ENCODE results near the gene YTHDC2.

YTHDC2 gene

DNA sequence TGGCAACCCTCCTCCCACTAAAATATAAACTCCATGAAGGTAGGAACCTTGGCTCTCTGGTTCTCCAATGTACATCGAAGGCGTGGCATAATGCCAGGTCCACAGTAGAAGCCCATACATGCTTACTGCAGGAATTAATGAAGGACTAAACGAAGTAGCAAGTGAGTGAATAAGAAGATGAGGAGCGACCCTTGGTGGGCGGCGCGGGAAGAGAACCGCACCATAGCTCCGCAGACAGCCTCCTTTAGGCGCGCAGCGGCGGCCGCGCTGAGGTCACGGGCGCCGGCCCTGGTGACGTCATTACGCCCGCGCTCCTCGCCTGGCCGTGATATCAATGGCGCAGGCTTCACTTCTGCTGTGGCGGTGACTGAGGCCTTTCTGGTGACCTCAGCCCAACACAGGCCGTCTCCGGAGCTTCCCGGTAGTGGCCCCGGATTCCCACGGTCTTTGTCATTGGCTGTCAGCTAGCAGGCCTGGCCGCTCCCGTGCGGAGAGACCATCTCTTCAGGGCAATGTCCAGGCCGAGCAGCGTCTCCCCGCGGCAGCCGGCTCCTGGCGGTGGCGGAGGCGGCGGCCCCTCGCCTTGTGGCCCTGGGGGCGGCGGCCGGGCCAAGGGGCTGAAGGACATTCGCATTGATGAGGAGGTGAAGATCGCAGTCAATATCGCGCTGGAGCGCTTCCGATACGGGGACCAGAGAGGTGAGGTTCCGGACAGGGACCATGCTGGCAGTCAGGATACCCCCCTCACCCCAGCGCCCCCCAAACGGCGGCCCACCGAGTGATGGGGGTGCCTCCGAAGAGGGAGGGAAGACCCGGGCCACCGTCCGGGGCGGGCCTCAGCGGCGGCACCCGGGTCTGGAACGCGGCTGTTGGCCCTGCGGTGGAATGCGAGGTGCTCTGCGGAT is at the start of gene YTHDC2:
YTHDC2 (plus strand) TSS at position 311 of the 905 bp plus-strand sequence; CDS start at position 513, 202 bp downstream.
- 0 out of 22 replicates have a peak, but pooled peaks cover 0 to 7% (median 0%) of the 10 kb centered on the region in 11 experiments for H4K20me1 ChIP-seq
- H3K36me3 ChIP-seq: peaks cover 9 to 32% (median 21%) of the 10 kb centered on the region in 11 experiments; a peak in 21 of 22 replicates
- H3K4me1 ChIP-seq: peaks cover 10 to 31% (median 23%) of the 10 kb centered on the region in 10 experiments
- no peak for TF ChIP-seq Cebpa-rat (IDR thresholded peaks at IDR 0.05)
- H3K4me3 ChIP-seq: peak within 1 kb of the TSS; percentile 69 to 88 (median 81)
- peak within 1 kb of the TSS; percentile 87 to 96 (median 93) for H3K9ac ChIP-seq
- peak within 1 kb of the TSS; percentile 81 to 94 (median 90) for H3K27ac ChIP-seq
- H3K9me3 ChIP-seq (replicated peaks in 1 of 11): no peaks in the 10 kb centered on the region
- peaks cover 0 to 9% (median 0%) of the 10 kb centered on the region in 11 experiments; a peak in 3 of 22 replicates for H3K27me3 ChIP-seq
- H3K4me2 ChIP-seq: peak within 1 kb of the TSS; percentile 77 to 96 (median 89)

DNA sequence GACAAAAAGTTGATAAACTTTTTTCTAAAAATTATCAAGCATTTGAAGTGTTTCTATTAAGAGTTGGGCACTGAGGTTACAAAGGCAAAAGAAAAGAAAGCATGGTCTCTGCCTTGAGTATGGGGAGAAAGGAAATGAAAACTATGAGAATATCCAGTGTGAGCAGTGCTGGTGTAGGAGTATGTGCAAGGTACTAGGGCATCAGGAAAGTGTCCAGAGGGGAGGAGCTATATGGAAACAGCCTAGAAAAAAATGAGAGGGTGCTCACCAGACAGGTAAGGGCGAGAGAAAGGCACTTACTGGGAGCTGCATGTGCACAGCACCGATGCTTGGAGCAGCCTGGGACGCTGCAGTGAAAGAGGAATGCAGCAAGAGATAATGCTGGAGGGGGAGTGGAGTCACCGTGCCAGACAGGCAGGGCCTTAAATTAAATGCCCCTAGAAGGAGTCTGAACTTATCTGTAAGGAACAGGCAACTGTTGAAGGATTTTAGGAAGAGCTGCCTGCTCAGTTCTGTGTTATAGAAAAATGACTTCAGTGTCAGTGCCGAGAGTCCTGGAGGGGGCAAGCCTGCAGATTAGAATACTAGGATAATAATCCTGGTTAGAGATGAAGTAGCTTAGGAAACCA is 39.3 kb upstream of the YTHDC2 start:
- no peaks in the 10 kb centered on the region for H3K4me1 ChIP-seq
- H3K36me3 ChIP-seq: no peaks in the 10 kb centered on the region
- no peak overlapping the region for H3K27ac ChIP-seq
- H4K20me1 ChIP-seq: no peaks in the 10 kb centered on the region
- no peak for TF ChIP-seq Cebpa-rat (IDR thresholded peaks at IDR 0.05)
- H3K27me3 ChIP-seq: peaks cover 0 to 29% (median 0%) of the 10 kb centered on the region in 11 experiments; a peak in 4 of 22 replicates
- H3K9ac ChIP-seq: no peak overlapping the region
- peaks cover 10 to 18% (median 14%) of the 10 kb centered on the region in 11 experiments; a peak in 21 of 22 replicates for H3K9me3 ChIP-seq (replicated peaks in 1 of 11)
- no peak overlapping the region for H3K4me2 ChIP-seq
- H3K4me3 ChIP-seq: no peak overlapping the region

- Histone ChIP-seq H3K4me3 (no peak overlapping the region), H3K9me3 (replicated peaks in 1 of 11) (no peaks in the 10 kb centered on the region)
Observed at GRCh38 chr5:113478691-113479090, 34.8 kb upstream of the YTHDC2 start.

DNA sequence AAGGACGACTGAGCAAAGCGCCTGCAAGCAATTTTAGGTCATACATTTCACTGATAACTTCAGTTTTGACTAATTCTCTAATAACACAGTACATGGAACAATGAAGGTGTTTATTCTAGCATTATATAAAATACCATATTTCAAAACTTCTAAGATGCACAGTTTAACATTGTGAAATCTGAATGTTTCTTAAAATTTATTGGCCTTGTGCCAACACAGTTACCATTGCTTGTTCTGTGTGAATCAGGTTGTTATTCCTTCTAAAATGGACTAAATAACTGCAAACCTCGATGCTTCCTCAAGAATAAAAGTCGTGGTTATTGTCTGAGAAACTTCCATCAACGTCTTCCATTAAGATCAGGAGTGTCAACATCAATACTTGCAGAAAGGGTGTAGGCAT is 33.3 kb upstream of the YTHDC2 start:
- Histone ChIP-seq H3K27ac (no peak overlapping the region), H3K4me3 (no peak overlapping the region), H3K4me1 (no peaks in the 10 kb centered on the region), H3K4me2 (no peak overlapping the region), H3K9ac (no peak overlapping the region), H3K36me3 (no peaks in the 10 kb centered on the region), H4K20me1 (no peaks in the 10 kb centered on the region), H3K27me3 (peaks cover 0 to 71% (median 2%) of the 10 kb centered on the region in 11 experiments; a peak in 12 of 22 replicates), H3K9me3 (replicated peaks in 1 of 11) (no peaks in the 10 kb centered on the region)
- no peak for TF ChIP-seq Cebpa-rat (IDR thresholded peaks at IDR 0.05)

More at GRCh38 chr5:113478691-113479090, 34.8 kb upstream of the YTHDC2 start:
- H3K4me1 ChIP-seq: no peaks in the 10 kb centered on the region
- H3K27ac ChIP-seq: no peak overlapping the region
- no peak for TF ChIP-seq Cebpa-rat (IDR thresholded peaks at IDR 0.05)
- H3K9ac ChIP-seq: no peak overlapping the region
- H3K4me2 ChIP-seq: no peak overlapping the region
- no peaks in the 10 kb centered on the region for H4K20me1 ChIP-seq
- no peaks in the 10 kb centered on the region for H3K36me3 ChIP-seq
- peaks cover 0 to 62% (median 0%) of the 10 kb centered on the region in 11 experiments; a peak in 5 of 22 replicates for H3K27me3 ChIP-seq

- H3K27me3 ChIP-seq: peaks cover 46 to 96% (median 59%) of the 10 kb centered on the region in 11 experiments
- peak overlapping the region in 8 of 10 experiments; percentile 32 to 57 (median 43); a peak in 12 of 20 replicates for H3K4me3 ChIP-seq
- H3K4me2 ChIP-seq: peak overlapping the region in 8 of 11 experiments; percentile 37 to 79 (median 51); a peak in 9 of 22 replicates
- H3K27ac ChIP-seq: no peak overlapping the region
- H3K9ac ChIP-seq: no peak overlapping the region
- H3K9me3 ChIP-seq (replicated peaks in 1 of 11): peaks cover 36 to 50% (median 42%) of the 10 kb centered on the region in 11 experiments
- peaks cover 0 to 28% (median 0%) of the 10 kb centered on the region in 11 experiments; a peak in 4 of 22 replicates for H4K20me1 ChIP-seq
- peaks cover 5 to 26% (median 22%) of the 10 kb centered on the region in 10 experiments; a peak in 19 of 20 replicates for H3K4me1 ChIP-seq
- no peak for TF ChIP-seq Cebpa-rat (IDR thresholded peaks at IDR 0.05)
- H3K36me3 ChIP-seq: 0 out of 22 replicates have a peak, but pooled peaks cover 0 to 6% (median 0%) of the 10 kb centered on the region in 11 experiments
Observed at GRCh38 chr5:113487416-113487780, 26.1 kb upstream of the YTHDC2 start.

DNA sequence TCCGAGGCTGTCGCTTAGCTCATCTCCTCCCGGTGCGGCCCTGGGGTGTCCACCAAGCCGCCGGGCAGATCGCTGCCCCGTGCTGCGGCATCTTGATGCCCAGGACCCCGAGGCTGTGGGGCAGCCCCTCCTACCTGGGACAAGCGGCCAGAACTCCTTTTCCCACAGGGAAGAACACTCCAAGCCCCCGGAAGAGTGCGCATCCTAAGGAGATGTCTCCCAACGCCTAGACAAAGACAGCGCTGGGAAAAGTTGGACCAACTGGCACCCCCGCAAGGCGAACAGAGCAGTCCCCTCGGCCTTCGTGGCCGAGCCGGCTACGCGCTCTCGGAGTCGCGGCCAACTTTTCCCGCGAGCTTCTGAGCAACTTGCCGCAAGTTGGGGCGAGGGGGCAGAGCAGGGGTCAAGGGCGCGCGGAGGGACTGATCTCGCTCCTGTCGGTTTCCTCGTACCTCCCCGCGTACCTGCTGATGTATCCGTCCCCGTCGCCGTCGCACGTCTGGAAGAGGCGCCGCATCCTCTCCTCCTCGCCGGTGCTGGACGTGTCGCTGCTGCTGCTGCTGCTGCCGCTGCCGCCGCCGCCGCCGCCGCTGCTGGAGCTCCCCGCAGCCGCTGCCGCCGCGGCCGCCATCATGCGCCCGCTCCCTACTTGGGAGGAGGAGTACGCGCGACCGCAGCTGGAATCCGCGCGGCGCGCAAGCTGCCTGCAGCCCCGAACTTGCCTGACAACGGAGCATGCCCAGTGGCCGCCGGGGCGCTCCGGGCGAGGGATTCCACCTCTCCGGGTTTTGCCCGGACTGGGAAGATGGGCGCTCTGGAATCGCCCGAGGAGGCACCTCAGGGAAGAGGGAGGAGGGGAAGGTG is 25.5 kb upstream of the YTHDC2 start, which contains the start of gene MCC:
MCC (minus strand) TSS at position 673 of the 864 bp plus-strand sequence.
- no peak for TF ChIP-seq Cebpa-rat (IDR thresholded peaks at IDR 0.05)
- Histone ChIP-seq H3K4me2 (peak within 1 kb of the TSS; percentile 37 to 79 (median 46); a peak in 21 of 22 replicates), H3K27ac (no peak within 1 kb of the TSS), H3K9ac (no peak within 1 kb of the TSS), H3K36me3 (0 out of 22 replicates have a peak, but pooled peaks cover 0 to 6% (median 0%) of the 10 kb centered on the region in 11 experiments), H3K9me3 (replicated peaks in 1 of 11) (peaks cover 36 to 50% (median 42%) of the 10 kb centered on the region in 11 experiments), H3K4me1 (peaks cover 5 to 26% (median 22%) of the 10 kb centered on the region in 10 experiments; a peak in 19 of 20 replicates), H3K4me3 (peak within 1 kb of the TSS; percentile 28 to 57 (median 41); a peak in 18 of 20 replicates), H3K27me3 (peaks cover 46 to 96% (median 59%) of the 10 kb centered on the region in 11 experiments), H4K20me1 (peaks cover 0 to 28% (median 0%) of the 10 kb centered on the region in 11 experiments; a peak in 4 of 22 replicates)

DNA sequence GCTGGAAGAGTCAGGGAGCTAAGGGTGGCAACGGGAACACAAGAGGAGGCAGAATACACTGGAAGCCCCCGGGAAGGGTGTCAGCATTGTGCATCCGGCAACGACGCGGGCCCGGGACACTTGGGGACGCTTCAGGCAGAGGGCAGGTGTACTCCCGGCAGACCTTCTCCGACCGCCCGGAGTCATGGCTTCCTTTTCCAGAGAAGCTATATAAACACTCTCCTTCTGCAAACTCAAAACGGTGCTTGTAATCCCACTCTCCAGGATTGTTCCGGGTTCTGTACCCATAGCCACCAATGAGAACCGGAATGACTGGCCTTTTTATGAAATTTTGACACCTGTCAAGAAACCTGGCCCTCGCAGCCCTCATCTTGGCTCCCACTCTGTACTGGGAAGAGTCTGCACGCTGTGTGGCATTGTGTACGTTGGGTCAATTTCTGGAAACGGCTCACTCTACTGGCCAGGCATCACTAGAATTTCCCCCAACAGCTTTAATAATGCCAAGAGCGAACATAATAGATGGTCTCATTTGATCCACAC is 24.8 kb upstream of the YTHDC2 start:
- H3K4me1 ChIP-seq: peaks cover 5 to 26% (median 22%) of the 10 kb centered on the region in 10 experiments; a peak in 19 of 20 replicates
- H3K36me3 ChIP-seq: 0 out of 22 replicates have a peak, but pooled peaks cover 0 to 6% (median 0%) of the 10 kb centered on the region in 11 experiments
- peaks cover 46 to 98% (median 59%) of the 10 kb centered on the region in 11 experiments for H3K27me3 ChIP-seq
- peak overlapping the region; percentile 28 to 57 (median 41); a peak in 14 of 20 replicates for H3K4me3 ChIP-seq
- H3K4me2 ChIP-seq: peak overlapping the region; percentile 37 to 79 (median 46); a peak in 21 of 22 replicates
- no peak overlapping the region for H3K9ac ChIP-seq
- peaks cover 36 to 50% (median 42%) of the 10 kb centered on the region in 11 experiments for H3K9me3 ChIP-seq (replicated peaks in 1 of 11)
- no peak overlapping the region for H3K27ac ChIP-seq
- no peak for TF ChIP-seq Cebpa-rat (IDR thresholded peaks at IDR 0.05)
- peaks cover 0 to 28% (median 0%) of the 10 kb centered on the region in 11 experiments; a peak in 4 of 22 replicates for H4K20me1 ChIP-seq
